Endothelial cell of hepatic sinusoid (primary cell): ENCODE results near the gene IL13RA2.

Experiments
- in situ Hi-C: cut with HindIII; loops from 2 replicates; pipeline ENCODE4 v1.10.0; 2017; ENCODE audit warnings: low sequenced_read_pairs

The IL13RA2 gene

DNA sequence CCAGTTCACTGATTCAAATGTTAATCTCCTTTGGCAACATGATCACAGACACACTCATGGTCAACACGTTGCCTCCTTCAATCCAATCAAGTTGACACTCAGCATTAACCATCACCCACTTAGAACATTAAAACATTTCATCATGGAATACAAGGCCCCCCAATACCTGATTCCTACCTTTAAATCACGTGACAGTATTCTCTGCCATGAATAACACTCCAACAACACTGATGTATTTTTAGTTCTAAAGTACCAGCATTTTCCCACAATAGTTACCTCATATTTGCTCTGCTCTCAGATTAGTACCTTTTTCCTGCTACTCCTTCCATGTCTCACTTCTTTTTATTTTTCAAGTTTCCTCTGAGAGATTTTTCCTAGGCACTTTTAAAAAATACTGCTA lies 19.6 kb downstream of the IL13RA2 start:
- in situ Hi-C loops = no loop called here

DNA sequence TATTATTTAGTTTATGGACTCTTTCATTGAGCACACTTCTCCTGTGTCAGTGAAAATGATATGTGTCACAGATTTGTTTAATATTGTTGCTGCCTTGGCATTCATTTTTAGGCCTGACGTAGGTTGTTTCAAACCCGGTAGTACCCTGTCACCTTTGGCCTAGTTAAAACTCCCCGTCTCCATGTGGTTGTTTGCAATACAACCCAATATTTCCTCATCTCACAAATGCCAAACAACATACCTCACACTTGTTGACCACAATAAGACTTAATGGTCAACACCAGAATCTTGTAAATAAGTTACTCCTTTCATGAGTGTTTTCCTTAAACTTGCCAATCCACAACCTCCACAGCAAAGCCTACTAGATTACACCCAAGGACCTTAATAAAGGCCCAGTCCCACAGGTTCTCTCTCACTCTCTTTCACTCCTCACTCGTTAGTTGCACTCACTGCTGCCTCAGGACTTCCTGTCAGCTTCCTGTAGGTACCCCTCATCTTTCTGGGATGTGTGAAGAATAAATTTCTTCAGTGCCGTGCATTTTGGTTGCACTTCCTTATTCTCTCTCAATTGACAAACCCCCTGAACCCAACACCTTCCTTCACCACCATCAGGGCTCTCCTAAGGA lies 31.3 kb downstream of the IL13RA2 start:
- in situ Hi-C loops = no loop called here

DNA sequence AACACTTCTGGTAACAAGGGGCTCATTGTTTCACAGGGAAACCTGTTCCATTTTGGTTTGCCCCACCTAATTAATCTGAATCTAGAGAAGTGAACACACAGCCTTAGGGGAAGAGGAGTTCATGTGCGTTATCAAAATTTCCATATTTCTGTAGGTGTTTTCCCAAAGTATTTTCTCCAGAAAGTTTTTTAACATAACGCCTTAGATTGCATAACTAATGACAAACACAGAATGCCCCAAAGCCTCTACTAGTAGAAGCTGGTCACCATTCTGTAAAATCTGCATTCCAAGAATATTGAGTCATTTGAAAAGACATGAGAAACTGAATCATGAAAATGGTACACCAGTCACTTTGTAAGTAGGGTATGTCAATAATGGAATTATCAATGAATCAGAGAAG lies 41.1 kb downstream of the IL13RA2 start:
- in situ Hi-C loops = no loop called here

DNA sequence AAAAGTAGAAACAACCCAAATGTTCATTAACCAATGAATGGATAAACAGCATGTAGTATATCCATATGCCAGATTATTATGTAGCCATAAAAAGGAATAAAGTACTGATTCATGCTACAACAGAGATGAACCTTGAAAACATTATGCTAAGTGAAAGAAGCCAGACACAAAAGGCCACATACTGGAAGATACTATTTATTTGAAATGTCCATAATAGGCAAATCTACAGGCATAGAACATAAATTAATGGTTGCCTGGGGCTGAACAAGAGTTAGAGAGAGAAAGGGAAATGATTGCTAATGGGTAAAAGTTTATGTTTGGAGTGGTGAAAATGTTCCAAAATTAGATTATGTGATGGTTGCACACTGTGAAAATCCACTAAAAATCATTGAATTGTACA lies 44.4 kb downstream of the IL13RA2 start:
- in situ Hi-C loops = no loop called here

DNA sequence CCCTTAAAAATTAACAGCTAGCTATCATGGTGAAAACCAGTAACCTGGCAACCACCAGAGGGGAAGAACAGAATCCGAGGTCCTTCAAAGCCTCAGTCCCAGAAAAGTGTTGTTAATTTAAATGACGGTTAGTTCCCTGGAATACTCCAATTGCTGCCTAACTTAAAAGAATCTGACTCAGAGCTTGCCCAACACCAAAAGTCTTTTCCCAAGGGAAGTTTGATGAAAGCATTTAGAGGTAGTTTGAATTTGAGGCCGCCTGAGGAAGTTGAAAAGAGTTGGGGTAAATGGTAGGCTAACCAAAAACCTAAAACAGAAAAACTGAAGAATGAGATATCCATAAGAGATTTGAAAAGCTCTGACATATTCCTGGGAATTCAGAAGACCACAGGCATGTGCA lies 46.6 kb downstream of the IL13RA2 start:
- in situ Hi-C loops = no loop called here

DNA sequence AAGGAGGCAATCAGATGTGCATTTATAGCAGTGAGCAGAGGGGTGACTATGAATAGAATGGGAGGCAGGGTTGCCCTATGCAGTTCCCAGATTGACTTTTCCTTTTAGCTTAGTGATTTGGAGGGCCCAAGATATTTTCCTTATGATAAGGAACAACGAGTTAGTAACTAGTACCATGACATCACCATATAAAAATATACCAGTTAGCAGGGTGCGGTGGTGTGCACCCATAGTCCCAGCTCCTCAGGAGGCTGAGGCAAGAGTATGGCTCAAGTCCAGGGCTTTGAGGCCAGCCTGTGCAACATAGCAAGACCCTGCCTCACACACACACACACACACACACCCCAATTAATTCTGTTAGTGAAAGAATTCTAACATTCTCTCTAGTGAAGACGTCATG lies 53.0 kb downstream of the IL13RA2 start:
- in situ Hi-C loops = no loop called here

DNA sequence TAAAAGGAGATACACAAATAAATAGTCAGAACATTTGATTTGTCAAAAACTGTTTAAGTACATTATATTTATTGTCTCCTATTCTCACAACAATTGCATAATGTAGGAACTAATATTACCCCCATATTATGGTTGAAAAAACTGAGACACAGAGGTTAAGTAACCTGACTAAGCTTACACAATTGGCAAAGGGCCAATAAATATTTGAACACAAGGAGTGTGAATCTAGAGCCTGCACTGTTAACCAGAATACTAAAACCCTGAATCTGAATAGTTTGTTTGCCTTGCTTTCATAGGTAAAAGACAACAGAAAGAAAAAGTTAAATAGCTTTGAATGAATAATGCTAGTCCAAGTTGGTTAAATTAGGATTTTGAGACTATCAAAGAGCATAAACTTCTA lies 55.2 kb downstream of the IL13RA2 start:
- in situ Hi-C loops = no loop called here

DNA sequence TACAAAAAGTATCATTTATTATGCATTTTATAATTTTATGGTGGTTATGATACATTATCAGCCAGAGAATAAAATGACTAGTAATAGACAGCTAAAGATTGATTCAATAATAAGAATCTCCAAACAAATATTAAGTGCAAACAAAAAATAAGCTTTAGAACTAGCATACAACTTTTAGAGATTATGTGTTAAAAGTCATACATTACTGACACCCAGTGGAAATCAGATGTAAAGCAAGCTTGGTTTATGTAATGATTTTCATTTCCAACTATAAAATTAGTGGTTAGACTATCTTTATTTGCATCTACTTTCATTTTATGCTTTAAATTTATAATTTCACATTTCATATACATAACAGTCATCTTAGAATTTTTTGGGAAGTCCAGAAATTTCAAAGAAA lies 57.7 kb downstream of the IL13RA2 start:
- in situ Hi-C loops = no loop called here
